Muscle layer of duodenum (tissue), 2 donors: ENCODE results near the gene RAD51B.
A peak's percentile ranks its signal among the peaks of the same experiment; 100 is the strongest.
"Not testable (repeated sequence)": the region's sequence is repeated elsewhere in the genome, so short reads cannot be mapped to it uniquely, and the experiment has no call there.

Source experiments
- H3K27ac ChIP-seq: one replicate; pipeline ENCODE4 v1.7.0; 2013; ENCODE audit warnings: mild to moderate bottlenecking, low read length
- H3K27me3 ChIP-seq: one replicate; pipeline ENCODE4 v1.7.0; 2013; ENCODE audit warnings: low read depth, mild to moderate bottlenecking, control low read depth, low read length
- H3K36me3 ChIP-seq, 2 donors: one replicate each; pipeline ENCODE4 v1.7.0; 2013; ENCODE audit warnings: low read length in 2 of 2, control low read depth in 1 of 2, mild to moderate bottlenecking in 1 of 2; ENCODE audit not compliant: insufficient read depth in 2 of 2, control insufficient read depth in 1 of 2
- H3K4me1 ChIP-seq, 2 donors: one replicate each; pipeline ENCODE4 v1.7.0; 2013; ENCODE audit warnings: low read length in 2 of 2, mild to moderate bottlenecking in 2 of 2, control low read depth in 1 of 2, moderate library complexity in 1 of 2; ENCODE audit not compliant: insufficient read depth in 2 of 2, control insufficient read depth in 1 of 2
- H3K4me3 ChIP-seq, 2 donors: one replicate each; pipeline ENCODE4 v1.7.0; 2013; ENCODE audit warnings: low read length in 2 of 2, low read depth in 1 of 2, mild to moderate bottlenecking in 1 of 2
- H3K9me3 ChIP-seq, 2 donors: one replicate each; pipeline ENCODE4 v1.7.0; 2013; ENCODE audit warnings: low read length in 2 of 2, control low read depth in 1 of 2, mild to moderate bottlenecking in 1 of 2; ENCODE audit not compliant: control insufficient read depth in 1 of 2
- donor health status: healthy.

RAD51B gene

DNA sequence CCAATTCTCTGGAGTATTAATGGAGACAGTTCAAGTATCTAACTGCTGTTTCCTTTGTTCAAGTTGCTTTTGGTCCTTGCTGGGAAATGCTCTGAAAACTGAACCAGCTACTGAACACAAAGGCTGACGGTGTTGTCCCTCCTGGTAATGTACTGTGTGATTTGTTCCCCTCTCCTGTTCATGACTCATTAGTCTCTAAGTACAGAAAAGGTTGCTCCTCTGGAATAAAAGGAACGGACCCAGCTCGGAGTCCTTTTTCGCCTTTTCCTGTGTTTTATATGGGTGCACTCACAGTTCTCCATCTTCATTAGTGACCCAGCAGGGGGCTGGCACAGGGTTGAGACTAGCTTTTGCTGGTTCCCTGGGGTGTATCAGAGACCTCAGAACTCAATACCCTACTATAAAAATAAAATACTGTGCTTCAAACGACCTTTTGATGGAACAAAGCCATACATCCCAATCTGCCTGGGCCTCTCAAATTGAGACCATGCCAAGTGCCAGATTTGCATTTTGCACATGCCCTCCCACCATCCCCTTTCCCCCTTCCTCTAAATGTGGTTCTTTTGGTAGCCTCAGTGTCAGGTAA, 269.7 kb downstream of the RAD51B start:
- Histone ChIP-seq H3K27ac (no peak overlapping the region), H3K27me3 (no peaks in the 10 kb centered on the region), H3K36me3 (no peaks in the 10 kb centered on the region), H3K4me3 (peak overlapping the region in 1 of 2 donors; percentile 33), H3K4me1 (peaks cover 0 to 9% of the 10 kb centered on the region in 2 donors), H3K9me3 (no peaks in the 10 kb centered on the region)

DNA sequence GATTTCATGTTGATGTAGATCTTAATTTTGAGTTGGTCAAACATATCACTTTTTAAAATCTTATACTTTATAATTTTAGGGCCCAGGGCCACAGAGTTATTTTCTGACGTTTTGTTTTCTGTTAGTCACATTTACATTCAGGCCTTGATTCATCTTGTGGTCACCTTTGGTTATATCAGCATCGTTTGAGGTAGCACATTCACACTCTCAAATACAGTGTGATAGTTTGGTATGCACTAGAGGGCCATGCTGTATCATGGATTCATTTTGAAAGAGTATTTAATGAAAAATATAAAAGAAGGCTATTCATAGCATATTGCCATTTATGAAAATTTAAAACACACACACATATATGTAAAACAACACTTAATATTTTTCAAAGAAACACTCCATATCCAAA, 274.6 kb downstream of the RAD51B start:
- no peak overlapping the region for H3K27ac ChIP-seq
- H3K27me3 ChIP-seq = no peaks in the 10 kb centered on the region
- no peaks in the 10 kb centered on the region for H3K36me3 ChIP-seq
- peaks cover 0 to 8% of the 10 kb centered on the region in 2 donors for H3K4me1 ChIP-seq
- no peaks in the 10 kb centered on the region for H3K9me3 ChIP-seq
- no peak overlapping the region for H3K4me3 ChIP-seq

DNA sequence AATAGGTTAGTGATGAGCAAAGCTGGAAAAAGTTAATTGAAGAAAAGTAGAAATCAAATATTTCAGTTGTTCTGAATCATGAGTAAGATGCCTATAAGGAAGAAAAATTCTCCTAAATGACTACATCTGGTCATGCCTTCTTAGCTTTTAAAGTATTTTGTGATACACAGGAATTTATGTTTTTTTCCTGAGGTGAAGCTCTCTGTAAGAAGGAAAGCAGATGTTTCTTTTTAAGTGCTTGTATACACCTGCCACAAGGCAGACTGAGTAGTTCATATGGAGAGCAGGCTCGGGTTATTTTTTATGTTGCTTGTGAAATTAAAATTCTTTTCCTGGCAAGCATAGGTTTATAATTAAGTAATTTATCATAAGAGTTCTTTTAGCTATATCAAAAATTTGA, 275.2 kb downstream of the RAD51B start:
- Histone ChIP-seq H3K4me1 (peaks cover 0 to 7% of the 10 kb centered on the region in 2 donors), H3K9me3 (no peaks in the 10 kb centered on the region), H3K27me3 (no peaks in the 10 kb centered on the region), H3K36me3 (no peaks in the 10 kb centered on the region), H3K27ac (no peak overlapping the region), H3K4me3 (no peak overlapping the region)

DNA sequence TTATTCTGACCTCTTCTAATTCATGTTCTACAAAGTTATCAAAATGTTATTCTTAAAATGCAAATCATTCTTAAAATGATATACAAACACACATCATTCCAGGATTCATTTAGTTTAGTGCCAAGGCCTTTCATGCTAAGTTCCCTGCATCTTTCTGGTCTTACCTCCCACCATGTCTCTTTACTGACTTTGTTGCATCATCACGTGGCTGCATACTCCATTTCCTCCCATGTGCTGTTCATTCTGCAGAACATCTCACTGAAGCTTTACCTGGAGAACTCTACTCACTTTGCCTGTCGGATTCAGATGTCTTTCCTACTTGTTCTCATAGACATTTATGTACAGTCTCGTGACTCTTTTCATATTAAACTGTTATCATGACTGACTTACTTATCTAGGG, 278.1 kb downstream of the RAD51B start:
- no peaks in the 10 kb centered on the region for H3K36me3 ChIP-seq
- no peaks in the 10 kb centered on the region for H3K27me3 ChIP-seq
- H3K4me3 ChIP-seq = no peak overlapping the region
- no peak overlapping the region for H3K27ac ChIP-seq
- H3K4me1 ChIP-seq = peaks cover 0 to 7% of the 10 kb centered on the region in 2 donors
- peaks cover 4 to 9% of the 10 kb centered on the region in 2 donors for H3K9me3 ChIP-seq

DNA sequence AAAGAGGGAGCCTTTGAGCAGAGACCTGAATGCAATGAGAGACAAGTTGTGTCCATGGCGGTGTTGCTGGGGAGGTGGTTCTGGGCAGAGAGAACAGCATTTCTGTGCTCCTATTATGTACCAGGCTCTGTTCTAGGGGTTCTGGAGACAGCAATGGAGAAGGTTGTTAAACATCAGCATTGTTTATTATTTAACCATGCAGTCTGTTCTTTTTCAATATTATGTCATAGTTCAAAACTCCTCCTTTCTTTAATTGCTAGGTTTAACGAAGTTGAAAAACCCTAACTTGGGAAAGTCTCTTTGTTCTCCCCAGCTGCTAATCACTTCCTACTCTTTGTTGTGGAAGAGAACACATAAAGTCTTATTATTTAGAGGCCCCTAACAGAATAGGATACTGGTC, 279.3 kb downstream of the RAD51B start:
- no peak overlapping the region for H3K27ac ChIP-seq
- H3K4me3 ChIP-seq = no peak overlapping the region
- peaks cover 0 to 7% of the 10 kb centered on the region in 2 donors for H3K4me1 ChIP-seq
- peaks cover 4 to 11% of the 10 kb centered on the region in 2 donors for H3K9me3 ChIP-seq
- H3K27me3 ChIP-seq = no peaks in the 10 kb centered on the region
- no peaks in the 10 kb centered on the region for H3K36me3 ChIP-seq

DNA sequence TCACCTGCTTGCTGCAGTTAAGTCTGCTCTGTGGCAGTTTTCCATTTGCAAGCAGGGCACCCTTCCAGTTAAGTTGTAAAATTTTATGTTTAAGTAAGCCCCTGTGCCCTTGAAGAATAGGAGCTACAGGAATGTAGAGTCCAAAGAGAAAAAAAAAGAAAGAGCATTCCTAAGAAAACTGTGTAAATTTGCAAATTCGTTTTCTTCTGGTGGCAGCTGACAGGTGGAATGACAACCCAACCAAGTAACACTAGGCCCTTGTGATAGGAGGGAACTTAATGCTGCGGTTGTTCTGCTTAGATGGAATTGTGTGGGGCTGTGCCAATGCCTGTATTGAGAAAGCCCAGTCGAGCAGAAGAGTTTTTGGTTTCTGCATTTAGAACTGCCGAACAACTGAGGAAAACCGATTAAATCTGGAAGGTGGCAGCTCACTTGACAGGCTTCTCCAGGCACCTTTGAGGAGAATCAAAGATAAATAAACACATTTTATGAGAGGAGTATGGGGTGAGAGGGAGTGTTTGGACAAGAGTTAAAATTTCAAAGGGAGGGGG, 280.0 kb downstream of the RAD51B start:
- Histone ChIP-seq H3K27ac (no peak overlapping the region), H3K4me1 (peaks cover 0 to 7% of the 10 kb centered on the region in 2 donors), H3K27me3 (no peaks in the 10 kb centered on the region), H3K36me3 (no peaks in the 10 kb centered on the region), H3K4me3 (no peak overlapping the region), H3K9me3 (peaks cover 4 to 11% of the 10 kb centered on the region in 2 donors)

DNA sequence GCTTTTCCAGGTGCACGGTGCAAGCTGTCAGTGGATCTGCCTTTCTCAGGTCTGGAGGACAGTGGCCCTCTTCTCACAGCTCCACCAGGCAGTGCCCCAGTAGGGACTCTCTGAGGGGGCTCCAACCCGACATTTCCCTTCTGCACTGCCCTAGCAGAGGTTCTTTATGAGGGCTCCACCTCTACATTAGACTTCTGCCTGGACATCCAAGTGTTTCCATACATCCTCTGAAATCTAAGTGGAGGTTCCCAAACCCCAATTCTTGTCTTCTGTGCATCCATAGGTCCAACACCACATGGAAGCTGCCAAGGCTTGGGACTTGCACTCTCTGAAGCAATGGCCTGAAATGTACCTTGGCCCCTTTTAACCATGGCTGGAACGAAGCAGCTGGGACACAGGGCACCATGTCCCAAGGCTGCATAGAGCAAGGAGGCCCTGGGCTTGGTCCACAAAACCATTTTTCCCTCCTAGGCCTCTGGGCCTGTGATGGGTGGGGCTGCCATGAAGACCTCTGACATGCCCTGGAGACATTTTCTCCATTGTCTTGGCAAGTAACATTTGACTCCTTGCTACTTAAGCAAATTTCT, 282.2 kb downstream of the RAD51B start:
- H3K27me3 ChIP-seq, H3K4me1 ChIP-seq, H3K27ac ChIP-seq, H3K36me3 ChIP-seq: not testable (repeated sequence)
- H3K9me3 ChIP-seq = peaks cover 4 to 11% of the 10 kb centered on the region in 2 donors
- peak overlapping the region in 1 of 2 donors; percentile 45 for H3K4me3 ChIP-seq

DNA sequence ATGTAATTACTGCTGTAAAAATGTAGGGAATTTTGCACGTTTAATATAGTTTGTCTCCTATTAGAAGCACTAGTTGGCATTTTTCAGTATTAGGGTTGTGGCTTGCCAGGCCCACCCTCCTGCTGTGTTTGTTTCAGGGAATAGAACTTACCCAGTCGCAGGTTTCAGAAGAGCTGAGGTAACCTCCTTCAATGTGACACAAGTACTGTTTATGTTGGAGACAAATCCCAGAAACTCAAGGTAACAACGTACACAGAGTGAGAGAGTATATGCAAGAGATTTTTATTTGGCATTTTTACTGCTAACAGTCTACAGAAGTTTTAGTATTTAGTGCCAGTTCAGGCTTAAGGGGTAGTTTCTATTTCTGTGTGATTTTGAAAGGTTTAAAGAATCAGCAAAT, 284.3 kb downstream of the RAD51B start:
- Histone ChIP-seq H3K36me3 (no peaks in the 10 kb centered on the region), H3K4me3 (no peak overlapping the region), H3K27me3 (no peaks in the 10 kb centered on the region), H3K4me1 (peaks cover 0 to 3% of the 10 kb centered on the region in 2 donors), H3K9me3 (peaks cover 4 to 11% of the 10 kb centered on the region in 2 donors), H3K27ac (no peak overlapping the region)

DNA sequence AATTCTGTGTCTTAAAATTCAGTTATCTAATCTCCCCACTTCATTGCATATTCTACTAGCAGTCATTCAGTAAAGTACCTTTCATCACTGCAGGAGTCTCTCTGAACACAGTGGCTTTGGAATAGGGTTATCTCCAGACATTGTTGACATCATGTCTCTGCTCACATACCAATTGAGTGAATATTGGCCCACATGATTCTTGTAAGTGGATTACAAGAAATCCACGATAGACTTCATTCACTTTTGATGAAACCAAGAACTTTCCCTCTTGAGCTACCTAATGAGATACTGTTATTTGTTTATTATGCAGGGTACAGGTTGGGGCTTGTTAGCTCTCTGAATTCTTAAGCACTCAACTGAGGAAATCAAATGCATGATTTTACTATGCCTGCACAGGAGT, 284.9 kb downstream of the RAD51B start:
- no peak overlapping the region for H3K27ac ChIP-seq

DNA sequence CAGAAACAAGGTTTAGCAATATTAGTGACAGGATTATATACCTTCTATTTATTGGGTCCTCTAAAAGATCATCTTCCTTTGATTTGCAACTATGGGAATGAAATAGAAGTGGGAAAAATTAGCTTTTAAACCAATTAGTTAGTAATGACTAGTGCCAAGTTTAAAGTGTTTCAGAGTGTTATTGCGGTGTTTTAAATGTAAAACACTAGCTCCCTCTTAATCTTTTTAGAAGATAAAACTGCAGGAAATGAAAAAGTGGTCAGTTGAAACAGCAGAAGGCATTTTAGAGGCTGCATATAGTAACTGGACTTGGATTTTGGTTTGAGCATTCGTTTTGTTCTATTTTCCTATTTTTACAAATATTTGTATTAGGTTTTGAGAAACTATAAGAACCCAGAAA, 286.2 kb downstream of the RAD51B start:
- Histone ChIP-seq H3K4me3 (no peak overlapping the region), H3K27ac (no peak overlapping the region), H3K36me3 (no peaks in the 10 kb centered on the region), H3K9me3 (peaks cover 4 to 11% of the 10 kb centered on the region in 2 donors), H3K4me1 (no peaks in the 10 kb centered on the region), H3K27me3 (no peaks in the 10 kb centered on the region)

More for the DNA sequence above, 284.9 kb downstream of the RAD51B start:
- peaks cover 4 to 11% of the 10 kb centered on the region in 2 donors for H3K9me3 ChIP-seq
- H3K36me3 ChIP-seq = no peaks in the 10 kb centered on the region
- peaks cover 0 to 1% of the 10 kb centered on the region in 2 donors for H3K4me1 ChIP-seq
- no peak overlapping the region for H3K4me3 ChIP-seq
- H3K27me3 ChIP-seq = no peaks in the 10 kb centered on the region

DNA sequence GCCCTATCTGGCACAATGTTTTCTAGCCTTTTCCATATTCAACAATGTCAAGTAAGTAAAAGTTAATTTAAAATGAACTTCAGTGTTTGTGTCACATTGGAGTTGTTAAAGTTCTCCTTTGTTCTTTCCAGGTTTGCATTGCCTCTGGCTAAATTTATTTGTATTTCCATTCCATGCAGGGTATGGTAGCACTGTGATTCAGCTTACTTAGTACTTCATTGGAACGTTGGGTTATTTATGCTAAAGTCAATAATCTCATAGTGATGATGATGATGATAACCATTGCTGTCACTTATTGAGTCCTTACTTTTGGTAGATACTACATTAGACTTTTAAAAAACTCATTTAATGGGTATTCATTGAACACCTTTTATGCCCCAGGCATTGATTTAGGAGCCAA, 286.9 kb downstream of the RAD51B start:
- Histone ChIP-seq H3K36me3 (no peaks in the 10 kb centered on the region), H3K4me3 (no peak overlapping the region), H3K27me3 (no peaks in the 10 kb centered on the region), H3K27ac (no peak overlapping the region), H3K9me3 (peaks cover 0 to 8% of the 10 kb centered on the region in 2 donors), H3K4me1 (peaks cover 0 to 3% of the 10 kb centered on the region in 2 donors)
